A549 (cell line): ENCODE data around the gene CACTIN.

Source experiments
- CEBPB ChIP-seq, 2 experiments: fragments of >200 bp in 1 of 2; sonication (Bioruptor Twin) in 1 of 2; formaldehyde crosslinking in 1 of 2; IDR thresholded peaks; 2 replicates each; pipeline ENCODE4 v1.6.1; 2012 to 2016
- EP300 ChIP-seq, 2 experiments: fragments of >200 bp; sonication (Bioruptor Twin); formaldehyde crosslinking; IDR thresholded peaks; 2 replicates in 1 of 2; 3 replicates in 1 of 2; pipeline ENCODE4 v1.6.1; 2016 to 2017
- NPAS2 ChIP-seq: fragments of 250-450 bp; sonication (Bioruptor Pico); IDR thresholded peaks from 2 replicates; pipeline ENCODE4 v1.8.0; 2022; ENCODE audit warnings: mild to moderate bottlenecking, moderate library complexity, borderline replicate concordance
- NR3C1 ChIP-seq: fragments of >200 bp; sonication (Bioruptor Twin); formaldehyde crosslinking; IDR thresholded peaks from 3 replicates; pipeline ENCODE4 v1.6.1; 2017
- PHF8 ChIP-seq: fragments of 200-600 bp; sonication (generic); IDR thresholded peaks from 2 replicates; pipeline ENCODE4 v1.6.1; 2016; ENCODE audit warnings: low read depth, mild to moderate bottlenecking, antibody characterized with exemption, moderate library complexity, borderline replicate concordance
- POLR2A ChIP-seq: IDR thresholded peaks from 2 replicates; pipeline ENCODE4 v1.6.1; 2012; ENCODE audit warnings: mild to moderate bottlenecking, low read length
- RAD21 ChIP-seq, 2 experiments: fragments of >200 bp in 1 of 2; sonication (Bioruptor Twin) in 1 of 2; formaldehyde crosslinking in 1 of 2; IDR thresholded peaks in 1 of 2; conservative IDR thresholded peaks in 1 of 2; 2 replicates in 1 of 2; 3 replicates in 1 of 2; pipeline ENCODE4 v1.6.1; 2012 to 2018; ENCODE audit warnings: inconsistent platforms in 1 of 2
- RCOR1 ChIP-seq: fragments of 150-350 bp; IDR thresholded peaks from 2 replicates; pipeline ENCODE4 v1.6.1; 2014; ENCODE audit warnings: antibody characterized with exemption, low read length, low read depth
- RFX5 ChIP-seq: fragments of 450-650 bp; IDR thresholded peaks from 2 replicates; pipeline ENCODE4 v1.7.1; 2014; ENCODE audit warnings: antibody characterized with exemption, mild to moderate bottlenecking, moderate library complexity
- ZSCAN20 ChIP-seq: fragments of 250-450 bp; sonication (Bioruptor Pico); IDR thresholded peaks from 2 replicates; pipeline ENCODE4 v1.8.0; 2022; ENCODE audit warnings: mild to moderate bottlenecking, moderate library complexity
- TF ChIP-seq, protein P1 (sequence below): fragments of 200-600 bp; sonication (generic); IDR thresholded peaks from 2 replicates; pipeline ENCODE4 v1.6.1; 2016; ENCODE audit warnings: antibody characterized with exemption, mild to moderate bottlenecking, moderate library complexity
- TF ChIP-seq, protein P2 (sequence below): fragments of >200 bp; sonication (Bioruptor Twin); formaldehyde crosslinking; IDR thresholded peaks from 3 replicates; pipeline ENCODE4 v1.5.1; 2016
- TF ChIP-seq, protein P3 (sequence below): IDR thresholded peaks from 2 replicates; pipeline ENCODE4 v1.6.1; 2012; ENCODE audit warnings: low read depth, borderline replicate concordance

DNA sequence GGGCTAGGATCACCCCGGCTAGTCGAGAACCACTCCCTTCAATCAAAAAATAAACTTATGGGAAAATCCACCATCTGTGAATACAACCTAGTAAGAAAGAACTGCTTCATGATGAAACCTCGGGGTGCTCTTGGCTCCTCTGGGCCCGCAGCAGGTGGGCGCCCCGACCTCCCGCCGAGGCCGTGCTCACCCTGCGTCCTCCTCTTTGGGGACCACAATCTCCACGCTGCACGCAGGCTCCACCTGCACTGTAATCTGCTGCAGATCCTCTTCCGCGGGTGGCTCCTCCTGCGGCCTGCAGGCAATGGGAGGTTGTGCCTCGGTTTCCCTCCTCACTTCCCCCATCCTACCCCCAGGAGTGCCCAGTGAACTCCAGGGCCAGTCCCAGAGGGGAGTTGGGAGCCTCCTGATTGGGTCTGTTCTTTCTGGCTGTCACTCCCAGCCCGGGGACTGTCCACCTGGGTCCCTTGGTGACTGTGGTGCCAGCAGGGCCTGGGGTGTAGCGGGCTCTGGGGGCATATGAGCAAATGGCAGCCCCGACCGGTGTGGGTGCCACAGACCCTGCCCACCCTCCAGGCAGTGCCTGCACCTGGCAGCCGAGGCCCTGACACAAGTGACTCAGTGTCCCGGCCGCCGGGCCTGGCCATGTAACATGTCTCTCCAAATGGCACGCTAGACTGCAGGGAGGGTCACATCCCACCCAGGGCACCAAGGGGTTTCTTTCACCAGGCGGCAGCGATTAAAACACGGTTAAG, 15.1 kb upstream of the CACTIN start:
- no peak for TF ChIP-seq EP300 (IDR thresholded peaks at IDR 0.05)
- TF ChIP-seq RFX5, result no peak
- TF ChIP-seq, protein P1, sequence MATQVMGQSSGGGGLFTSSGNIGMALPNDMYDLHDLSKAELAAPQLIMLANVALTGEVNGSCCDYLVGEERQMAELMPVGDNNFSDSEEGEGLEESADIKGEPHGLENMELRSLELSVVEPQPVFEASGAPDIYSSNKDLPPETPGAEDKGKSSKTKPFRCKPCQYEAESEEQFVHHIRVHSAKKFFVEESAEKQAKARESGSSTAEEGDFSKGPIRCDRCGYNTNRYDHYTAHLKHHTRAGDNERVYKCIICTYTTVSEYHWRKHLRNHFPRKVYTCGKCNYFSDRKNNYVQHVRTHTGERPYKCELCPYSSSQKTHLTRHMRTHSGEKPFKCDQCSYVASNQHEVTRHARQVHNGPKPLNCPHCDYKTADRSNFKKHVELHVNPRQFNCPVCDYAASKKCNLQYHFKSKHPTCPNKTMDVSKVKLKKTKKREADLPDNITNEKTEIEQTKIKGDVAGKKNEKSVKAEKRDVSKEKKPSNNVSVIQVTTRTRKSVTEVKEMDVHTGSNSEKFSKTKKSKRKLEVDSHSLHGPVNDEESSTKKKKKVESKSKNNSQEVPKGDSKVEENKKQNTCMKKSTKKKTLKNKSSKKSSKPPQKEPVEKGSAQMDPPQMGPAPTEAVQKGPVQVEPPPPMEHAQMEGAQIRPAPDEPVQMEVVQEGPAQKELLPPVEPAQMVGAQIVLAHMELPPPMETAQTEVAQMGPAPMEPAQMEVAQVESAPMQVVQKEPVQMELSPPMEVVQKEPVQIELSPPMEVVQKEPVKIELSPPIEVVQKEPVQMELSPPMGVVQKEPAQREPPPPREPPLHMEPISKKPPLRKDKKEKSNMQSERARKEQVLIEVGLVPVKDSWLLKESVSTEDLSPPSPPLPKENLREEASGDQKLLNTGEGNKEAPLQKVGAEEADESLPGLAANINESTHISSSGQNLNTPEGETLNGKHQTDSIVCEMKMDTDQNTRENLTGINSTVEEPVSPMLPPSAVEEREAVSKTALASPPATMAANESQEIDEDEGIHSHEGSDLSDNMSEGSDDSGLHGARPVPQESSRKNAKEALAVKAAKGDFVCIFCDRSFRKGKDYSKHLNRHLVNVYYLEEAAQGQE, result no peak
- TF ChIP-seq, protein P2, sequence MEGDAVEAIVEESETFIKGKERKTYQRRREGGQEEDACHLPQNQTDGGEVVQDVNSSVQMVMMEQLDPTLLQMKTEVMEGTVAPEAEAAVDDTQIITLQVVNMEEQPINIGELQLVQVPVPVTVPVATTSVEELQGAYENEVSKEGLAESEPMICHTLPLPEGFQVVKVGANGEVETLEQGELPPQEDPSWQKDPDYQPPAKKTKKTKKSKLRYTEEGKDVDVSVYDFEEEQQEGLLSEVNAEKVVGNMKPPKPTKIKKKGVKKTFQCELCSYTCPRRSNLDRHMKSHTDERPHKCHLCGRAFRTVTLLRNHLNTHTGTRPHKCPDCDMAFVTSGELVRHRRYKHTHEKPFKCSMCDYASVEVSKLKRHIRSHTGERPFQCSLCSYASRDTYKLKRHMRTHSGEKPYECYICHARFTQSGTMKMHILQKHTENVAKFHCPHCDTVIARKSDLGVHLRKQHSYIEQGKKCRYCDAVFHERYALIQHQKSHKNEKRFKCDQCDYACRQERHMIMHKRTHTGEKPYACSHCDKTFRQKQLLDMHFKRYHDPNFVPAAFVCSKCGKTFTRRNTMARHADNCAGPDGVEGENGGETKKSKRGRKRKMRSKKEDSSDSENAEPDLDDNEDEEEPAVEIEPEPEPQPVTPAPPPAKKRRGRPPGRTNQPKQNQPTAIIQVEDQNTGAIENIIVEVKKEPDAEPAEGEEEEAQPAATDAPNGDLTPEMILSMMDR, result no peak
- TF ChIP-seq NR3C1, result no peak
- TF ChIP-seq, protein P3, sequence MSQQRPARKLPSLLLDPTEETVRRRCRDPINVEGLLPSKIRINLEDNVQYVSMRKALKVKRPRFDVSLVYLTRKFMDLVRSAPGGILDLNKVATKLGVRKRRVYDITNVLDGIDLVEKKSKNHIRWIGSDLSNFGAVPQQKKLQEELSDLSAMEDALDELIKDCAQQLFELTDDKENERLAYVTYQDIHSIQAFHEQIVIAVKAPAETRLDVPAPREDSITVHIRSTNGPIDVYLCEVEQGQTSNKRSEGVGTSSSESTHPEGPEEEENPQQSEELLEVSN, result no peak
- no peak for TF ChIP-seq NPAS2
- no peak for TF ChIP-seq PHF8
- TF ChIP-seq ZSCAN20, result no peak
- TF ChIP-seq POLR2A, result no peak
- TF ChIP-seq RCOR1, result no peak
- no peak for TF ChIP-seq CEBPB (IDR thresholded peaks at IDR 0.05)
- no peak for TF ChIP-seq RAD21 (conservative IDR thresholded peaks at IDR 0.05 in 1 of 2, IDR thresholded peaks at IDR 0.05 in 1 of 2)
